Erythroblast (primary cell): ENCODE measurements around the gene PRMT7.

ENCODE experiments used
- GATA1 ChIP-seq: IDR thresholded peaks from 2 replicates; pipeline ENCODE4 v1.6.1; 2011; ENCODE audit warnings: low read depth, mild to moderate bottlenecking, control low read depth, low read length, moderate library complexity
- POLR2A ChIP-seq: IDR thresholded peaks from 2 replicates; pipeline ENCODE4 v1.6.1; 2011; ENCODE audit warnings: mild to moderate bottlenecking, low read length

DNA sequence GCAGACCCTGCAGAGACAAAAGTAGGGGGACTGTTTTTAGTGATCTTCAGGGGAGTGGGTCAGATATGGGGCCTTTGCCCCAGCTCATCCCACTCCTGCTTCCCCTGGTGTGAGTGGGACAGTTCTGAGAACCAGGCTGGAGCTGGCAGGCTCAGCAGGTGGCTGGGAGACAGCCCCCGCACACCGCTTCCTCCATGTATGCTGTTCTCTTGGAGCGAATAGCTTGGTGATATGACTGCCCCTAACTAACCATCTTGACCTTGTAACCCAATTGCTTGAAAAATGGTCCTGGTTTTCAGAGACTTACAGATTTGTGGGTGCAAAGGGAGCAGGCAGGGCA, 61.5 kb downstream of the PRMT7 start:
- TF ChIP-seq POLR2A: no peak
- TF ChIP-seq GATA1: no peak
